Hepatic stellate cell (primary cell): ENCODE results near the gene STK10.

Source experiments
- DNase-seq: peaks from one replicate; pipeline ENCODE4 v3.0.0; 2011; ENCODE audit warnings: low spot score

The STK10 gene

GRCh38 chr5:172188893-172189692 is 1.1 kb upstream of the STK10 start:
- no peak for DNase-seq

GRCh38 chr5:172187118-172188032 is 649 bp downstream of the STK10 start:
- DNase-seq = peak; percentile 82

- no peak for DNase-seq
These were observed 1.8 kb downstream of the STK10 start for GRCh38 chr5:172186114-172186695.

- no peak for DNase-seq
These were observed 2.9 kb downstream of the STK10 start for GRCh38 chr5:172185096-172185461.

- no peak for DNase-seq
These were observed 4.1 kb downstream of the STK10 start for GRCh38 chr5:172183881-172184280.

- no peak for DNase-seq
These were observed 5.7 kb downstream of the STK10 start for GRCh38 chr5:172182291-172182690.

GRCh38 chr5:172180936-172181335 is 7.1 kb downstream of the STK10 start:
- no peak for DNase-seq

- peak; percentile 46 for DNase-seq
These were observed 8.7 kb downstream of the STK10 start for GRCh38 chr5:172178991-172179989.

GRCh38 chr5:172178301-172178987 is 9.6 kb downstream of the STK10 start:
- no peak for DNase-seq

GRCh38 chr5:172177176-172177575 is 10.8 kb downstream of the STK10 start:
- no peak for DNase-seq

GRCh38 chr5:172175263-172175719 is 12.7 kb downstream of the STK10 start:
- no peak for DNase-seq

GRCh38 chr5:172173564-172174153 is 14.4 kb downstream of the STK10 start:
- DNase-seq = no peak

GRCh38 chr5:172172912-172173563 is 15.0 kb downstream of the STK10 start:
- DNase-seq = no peak

GRCh38 chr5:172171118-172171517 is 16.9 kb downstream of the STK10 start:
- no peak for DNase-seq

- no peak for DNase-seq
These were observed 17.7 kb downstream of the STK10 start for GRCh38 chr5:172170251-172170701.

GRCh38 chr5:172169216-172169615 is 18.8 kb downstream of the STK10 start:
- no peak for DNase-seq

GRCh38 chr5:172168311-172168710 is 19.7 kb downstream of the STK10 start:
- DNase-seq = no peak

- DNase-seq = no peak
These were observed 20.1 kb downstream of the STK10 start for GRCh38 chr5:172167895-172168294.

- no peak for DNase-seq
These were observed 21.8 kb downstream of the STK10 start for GRCh38 chr5:172166030-172166826.
